A204.1 (cell line): ENCODE measurements around the gene NR4A2.
"Not testable (repeated sequence)": the region's sequence is repeated elsewhere in the genome, so short reads cannot be mapped to it uniquely, and the experiment has no call there.

Experiments used
- FAIRE-seq: peaks from 2 replicates; lab custom pipeline; 2012; peaks lifted over from hg19 to GRCh38; lab: Jason Lieb, UNC

NR4A2 gene

GRCh38 chr2:156321243-156321904, 11.1 kb downstream of the NR4A2 start:
- no peak for FAIRE-seq

GRCh38 chr2:156320486-156321098, 11.9 kb downstream of the NR4A2 start:
- no peak for FAIRE-seq

GRCh38 chr2:156319811-156320485, 12.6 kb downstream of the NR4A2 start:
- FAIRE-seq, result no peak

- FAIRE-seq, result no peak
Observed at GRCh38 chr2:156317631-156318030, 14.9 kb downstream of the NR4A2 start.

- FAIRE-seq, result no peak
Observed at GRCh38 chr2:156311976-156312375, 20.5 kb downstream of the NR4A2 start.

- FAIRE-seq, result no peak
Observed at GRCh38 chr2:156310773-156311172, 21.7 kb downstream of the NR4A2 start.

GRCh38 chr2:156309917-156310316, 22.6 kb downstream of the NR4A2 start:
- FAIRE-seq, result no peak

GRCh38 chr2:156309167-156309566, 23.4 kb downstream of the NR4A2 start:
- no peak for FAIRE-seq

- no peak for FAIRE-seq
Observed at GRCh38 chr2:156306821-156307220, 25.7 kb downstream of the NR4A2 start.

- FAIRE-seq, result no peak
Observed at GRCh38 chr2:156305121-156305520, 27.4 kb downstream of the NR4A2 start.

GRCh38 chr2:156300337-156300736, 32.2 kb downstream of the NR4A2 start:
- FAIRE-seq, result no peak

GRCh38 chr2:156294945-156295580, 37.5 kb downstream of the NR4A2 start:
- FAIRE-seq, result no peak

GRCh38 chr2:156293382-156293781, 39.1 kb downstream of the NR4A2 start:
- not testable (repeated sequence) for FAIRE-seq

- no peak for FAIRE-seq
Observed at GRCh38 chr2:156279446-156280150, 52.9 kb downstream of the NR4A2 start.
